ENCODE results near the gene KCNH5. TPM values are rescaled to one million over a fixed set of nuclear protein-coding genes. Genes with fewer than 3 reads are reported as not detected.

Gene KCNH5
- total RNA-seq, 2 experiments from 2014 or later, result not detected

DNA sequence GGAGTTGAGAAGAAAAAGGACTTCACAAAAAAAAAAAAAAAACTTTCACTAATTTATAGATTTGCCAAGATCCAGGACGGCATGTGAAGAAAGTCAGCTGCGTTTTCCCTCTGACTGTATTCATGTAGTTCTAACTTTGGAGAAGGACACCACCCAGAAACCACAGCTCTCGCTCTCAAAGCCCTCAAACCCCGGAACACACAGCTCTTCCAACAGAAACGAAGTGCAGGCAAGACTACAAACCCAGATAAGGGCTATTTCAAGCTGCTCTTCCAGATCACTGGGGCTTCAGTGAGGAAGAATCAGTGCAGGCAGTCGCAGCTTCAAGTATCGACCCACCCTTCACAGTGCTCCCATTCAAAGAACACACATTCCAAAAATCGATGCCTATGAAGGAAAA lies 13.2 kb downstream of the KCNH5 start:
- no peaks in the 10 kb centered on the region for H3K9me2 ChIP-seq (ENCODE audit: insufficient read depth, low read length)
- no peak for DNase-seq (ENCODE audit: low spot score)
- no peaks in the 10 kb centered on the region for H3K9me3 ChIP-seq (ENCODE audit: low read length)
- TF ChIP-seq, protein P1, sequence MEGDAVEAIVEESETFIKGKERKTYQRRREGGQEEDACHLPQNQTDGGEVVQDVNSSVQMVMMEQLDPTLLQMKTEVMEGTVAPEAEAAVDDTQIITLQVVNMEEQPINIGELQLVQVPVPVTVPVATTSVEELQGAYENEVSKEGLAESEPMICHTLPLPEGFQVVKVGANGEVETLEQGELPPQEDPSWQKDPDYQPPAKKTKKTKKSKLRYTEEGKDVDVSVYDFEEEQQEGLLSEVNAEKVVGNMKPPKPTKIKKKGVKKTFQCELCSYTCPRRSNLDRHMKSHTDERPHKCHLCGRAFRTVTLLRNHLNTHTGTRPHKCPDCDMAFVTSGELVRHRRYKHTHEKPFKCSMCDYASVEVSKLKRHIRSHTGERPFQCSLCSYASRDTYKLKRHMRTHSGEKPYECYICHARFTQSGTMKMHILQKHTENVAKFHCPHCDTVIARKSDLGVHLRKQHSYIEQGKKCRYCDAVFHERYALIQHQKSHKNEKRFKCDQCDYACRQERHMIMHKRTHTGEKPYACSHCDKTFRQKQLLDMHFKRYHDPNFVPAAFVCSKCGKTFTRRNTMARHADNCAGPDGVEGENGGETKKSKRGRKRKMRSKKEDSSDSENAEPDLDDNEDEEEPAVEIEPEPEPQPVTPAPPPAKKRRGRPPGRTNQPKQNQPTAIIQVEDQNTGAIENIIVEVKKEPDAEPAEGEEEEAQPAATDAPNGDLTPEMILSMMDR (conservative IDR thresholded peaks at IDR 0.05; ENCODE audit: low read length), result no peak
- no peak for TF ChIP-seq EZH2phosphoT487 (IDR thresholded peaks at IDR 0.05; ENCODE audit: borderline replicate concordance, low read depth, low read length)
- H4K20me1 ChIP-seq (ENCODE audit: insufficient read depth, low read length), result no peaks in the 10 kb centered on the region
- intact Hi-C loops (cut with micrococcal nuclease; ENCODE audit: unreplicated experiment), result no loop called here
- no peaks in the 10 kb centered on the region for H3K4me1 ChIP-seq (ENCODE audit: insufficient read depth, low read length, poor library complexity, severe bottlenecking)
- H3K4me3 ChIP-seq (ENCODE audit: low read depth, low read length, poor library complexity, severe bottlenecking), result no peak overlapping the region
- no peaks in the 10 kb centered on the region for H3K36me3 ChIP-seq (ENCODE audit: insufficient read depth, low read length)
- ChIA-PET POLR2A (interaction anchor here (0.6 to 0.7 kb wide), 2 partner anchors 59 to 733 kb away, joined by 3 read pairs; no protein-coding TSS in a partner anchor), CTCF (ENCODE audit: unreplicated experiment) (no interaction called here)
- no peak overlapping the region for H3K4me2 ChIP-seq (ENCODE audit: low read length)
- BruUV-seq (replicated peaks), result no TSS peak
- no peaks in the 10 kb centered on the region for H3K79me2 ChIP-seq (ENCODE audit: insufficient read depth, low read depth, low read length)
- no peak overlapping the region for H2AFZ ChIP-seq (ENCODE audit: low read length)
- H3K27ac ChIP-seq (ENCODE audit: low read depth, low read length, poor library complexity, severe bottlenecking), result no peak overlapping the region

DNA sequence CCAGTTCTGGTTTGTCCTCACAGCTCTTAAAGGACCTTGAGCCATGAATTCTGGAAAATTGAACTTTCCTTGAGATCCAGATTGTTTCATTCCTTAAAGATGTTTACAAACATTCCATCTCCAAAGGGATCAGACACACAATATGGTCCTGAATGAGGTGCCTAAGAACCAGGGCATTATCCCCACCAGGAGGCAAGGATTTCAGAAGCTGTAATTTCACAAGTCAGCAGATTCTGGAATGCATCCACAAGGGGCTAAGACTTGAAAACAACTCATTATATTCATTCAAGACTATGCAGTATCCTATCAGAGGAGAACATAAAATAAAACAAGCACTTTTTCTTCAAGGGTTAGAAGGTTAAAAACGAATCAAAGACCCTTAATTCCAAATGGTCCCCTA lies 15.1 kb downstream of the KCNH5 start:
- ChIA-PET POLR2A (no interaction called here), CTCF (ENCODE audit: unreplicated experiment) (no interaction called here)
- Histone ChIP-seq H3K36me3 (ENCODE audit: insufficient read depth, low read length) (no peaks in the 10 kb centered on the region), H2AFZ (ENCODE audit: low read length) (no peak overlapping the region), H3K4me3 (ENCODE audit: low read depth, low read length, poor library complexity, severe bottlenecking) (no peak overlapping the region), H3K79me2 (ENCODE audit: insufficient read depth, low read depth, low read length) (no peaks in the 10 kb centered on the region), H3K9me3 (ENCODE audit: low read length) (no peaks in the 10 kb centered on the region), H3K27ac (ENCODE audit: low read depth, low read length, poor library complexity, severe bottlenecking) (no peak overlapping the region), H3K4me1 (ENCODE audit: insufficient read depth, low read length, poor library complexity, severe bottlenecking) (no peaks in the 10 kb centered on the region), H3K9me2 (ENCODE audit: insufficient read depth, low read length) (no peaks in the 10 kb centered on the region), H4K20me1 (ENCODE audit: insufficient read depth, low read length) (no peaks in the 10 kb centered on the region), H3K4me2 (ENCODE audit: low read length) (no peak overlapping the region)
- no peak for TF ChIP-seq EZH2phosphoT487 (IDR thresholded peaks at IDR 0.05; ENCODE audit: borderline replicate concordance, low read depth, low read length)
- TF ChIP-seq, protein P1 (conservative IDR thresholded peaks at IDR 0.05; ENCODE audit: low read length), result no peak
- no peak for DNase-seq (ENCODE audit: low spot score)
- no TSS peak for BruUV-seq (replicated peaks)
- intact Hi-C loops (cut with micrococcal nuclease; ENCODE audit: unreplicated experiment), result no loop called here

DNA sequence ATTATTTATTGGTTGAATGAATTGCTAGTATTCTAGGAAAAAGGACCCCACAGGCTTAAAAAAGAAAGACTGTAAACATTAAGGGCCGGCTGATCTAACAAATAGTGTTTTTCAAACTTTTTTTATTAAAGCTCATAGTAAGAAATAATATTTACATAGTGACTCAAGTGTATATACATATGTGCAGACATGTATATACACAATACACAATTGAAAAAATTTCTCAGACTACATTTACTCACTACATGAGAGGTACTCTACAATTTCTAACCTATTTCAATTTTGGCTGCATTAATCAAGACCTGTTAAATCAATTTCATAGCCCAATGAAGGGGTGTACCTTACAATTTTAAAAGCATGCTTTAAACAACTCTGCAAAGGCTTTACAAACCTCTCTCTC lies 17.5 kb downstream of the KCNH5 start:
- no peaks in the 10 kb centered on the region for H3K79me2 ChIP-seq (ENCODE audit: insufficient read depth, low read depth, low read length)
- H3K4me2 ChIP-seq (ENCODE audit: low read length), result no peak overlapping the region
- ChIA-PET CTCF (ENCODE audit: unreplicated experiment) (no interaction called here), POLR2A (interaction anchor here (1.4 kb wide), 1 partner anchor 12 kb away, joined by 7 read pairs; no protein-coding TSS in a partner anchor)
- no peaks in the 10 kb centered on the region for H3K9me2 ChIP-seq (ENCODE audit: insufficient read depth, low read length)
- no peak for DNase-seq (ENCODE audit: low spot score)
- no peaks in the 10 kb centered on the region for H3K4me1 ChIP-seq (ENCODE audit: insufficient read depth, low read length, poor library complexity, severe bottlenecking)
- BruUV-seq (replicated peaks), result no TSS peak
- H2AFZ ChIP-seq (ENCODE audit: low read length), result no peak overlapping the region
- H3K9me3 ChIP-seq (ENCODE audit: low read length), result no peaks in the 10 kb centered on the region
- intact Hi-C loops (cut with micrococcal nuclease; ENCODE audit: unreplicated experiment), result no loop called here
- TF ChIP-seq, protein P1 (conservative IDR thresholded peaks at IDR 0.05; ENCODE audit: low read length), result no peak
- no peak for TF ChIP-seq EZH2phosphoT487 (IDR thresholded peaks at IDR 0.05; ENCODE audit: borderline replicate concordance, low read depth, low read length)
- no peaks in the 10 kb centered on the region for H3K36me3 ChIP-seq (ENCODE audit: insufficient read depth, low read length)
- H4K20me1 ChIP-seq (ENCODE audit: insufficient read depth, low read length), result no peaks in the 10 kb centered on the region
- H3K4me3 ChIP-seq (ENCODE audit: low read depth, low read length, poor library complexity, severe bottlenecking), result no peak overlapping the region
- H3K27ac ChIP-seq (ENCODE audit: low read depth, low read length, poor library complexity, severe bottlenecking), result no peak overlapping the region

All from OCI-LY7 (cell line).